H1 (cell line): Measurements from ENCODE around the gene GEMIN2. TPM values are rescaled to one million over a fixed set of nuclear protein-coding genes. Genes with fewer than 3 reads are reported as not detected.
"Not testable (repeated sequence)": the region's sequence is repeated elsewhere in the genome, so short reads cannot be mapped to it uniquely, and the experiment has no call there.

Experiments
- CTCF ChIA-PET: fragments of 300-600 bp; sonication (Branson Sonifier 250); formaldehyde crosslinking; loops from one replicate; lab custom pipeline; 2021; ENCODE audit not compliant: partially characterized antibody; lab: Charles Lee
- POLR2A ChIA-PET: fragments of 300-600 bp; sonication (Branson Sonifier 250); formaldehyde crosslinking; loops from one replicate; lab custom pipeline; 2021; ENCODE audit warnings: inconsistent platforms; ENCODE audit not compliant: partially characterized antibody; lab: Charles Lee
- DNase-seq, 2 experiments: peaks; one replicate each; pipeline versions ENCODE4 v3.0.0 to v3.0.0-alpha.2; 2010 to 2022; ENCODE audit warnings: low spot score in 2 of 2, low read depth in 1 of 2, mixed read lengths in 1 of 2
- FAIRE-seq: peaks from 2 replicates; lab custom pipeline; 2011; peaks lifted over from hg19 to GRCh38; lab: Jason Lieb, UNC
- H2AFZ ChIP-seq: 2 replicates; pipeline ENCODE4 v1.8.1; 2012; ENCODE audit warnings: low read length, inconsistent platforms
- H2AK5ac ChIP-seq: 2 replicates; pipeline ENCODE4 v1.6.1; 2013; ENCODE audit warnings: low read depth, low read length
- H2BK120ac ChIP-seq: replicated peaks from 2 replicates; pipeline ENCODE3; 2013; ENCODE audit warnings: low read depth, low read length, inconsistent platforms
- H2BK12ac ChIP-seq: 2 replicates; pipeline ENCODE4 v1.6.1; 2013; ENCODE audit warnings: low read depth, low read length
- H2BK15ac ChIP-seq: 2 replicates; pipeline ENCODE4 v1.6.1; 2013; ENCODE audit warnings: low read length
- H2BK20ac ChIP-seq: 2 replicates; pipeline ENCODE4 v1.6.1; 2013; ENCODE audit warnings: low read length
- H2BK5ac ChIP-seq: 2 replicates; pipeline ENCODE4 v1.6.1; 2013; ENCODE audit warnings: low read depth, low read length
- H3K14ac ChIP-seq: 2 replicates; pipeline ENCODE4 v1.6.1; 2013; ENCODE audit warnings: inconsistent platforms; ENCODE audit not compliant: insufficient read length
- H3K18ac ChIP-seq: 2 replicates; pipeline ENCODE4 v1.6.1; 2013; ENCODE audit warnings: low read length; ENCODE audit errors: extremely low read depth
- H3K23ac ChIP-seq: 2 replicates; pipeline ENCODE4 v1.6.1; 2013; ENCODE audit warnings: inconsistent platforms; ENCODE audit not compliant: insufficient read length
- H3K23me2 ChIP-seq: 2 replicates; pipeline ENCODE4 v1.6.1; 2013; ENCODE audit warnings: low read depth, low read length
- H3K27ac ChIP-seq: 2 replicates; pipeline ENCODE4 v1.6.1; 2011; ENCODE audit warnings: low read depth, low read length, inconsistent platforms
- H3K27me3 ChIP-seq, 4 experiments: replicated peaks in 1 of 4; 1 replicate in 1 of 4; 2 replicates in 3 of 4; pipeline versions ENCODE4 v1.6.1 to v1.8.1; 2011 to 2013; ENCODE audit warnings: low read length in 3 of 4, mild to moderate bottlenecking in 3 of 4, inconsistent platforms in 2 of 4, mixed read lengths in 2 of 4, moderate library complexity in 1 of 4; ENCODE audit not compliant: control insufficient read depth in 3 of 4, insufficient read depth in 3 of 4; ENCODE audit errors: extremely low read depth in 1 of 4
- H3K36me3 ChIP-seq, 4 experiments: 2 replicates each; pipeline versions ENCODE4 v1.6.1 to v1.8.1; 2011 to 2013; ENCODE audit warnings: mild to moderate bottlenecking in 4 of 4, low read length in 3 of 4, moderate library complexity in 2 of 4, control low read depth in 1 of 4, inconsistent platforms in 1 of 4; ENCODE audit not compliant: insufficient read depth in 4 of 4, control insufficient read depth in 2 of 4
- H3K4ac ChIP-seq: replicated peaks from 2 replicates; pipeline ENCODE3; 2013; ENCODE audit warnings: low read length, low read depth, mixed read lengths, inconsistent platforms; ENCODE audit not compliant: insufficient read length
- H3K4me1 ChIP-seq, 4 experiments: replicated peaks in 1 of 4; 1 replicate in 1 of 4; 2 replicates in 3 of 4; pipeline versions ENCODE4 v1.6.1 to v1.8.1; 2011 to 2013; ENCODE audit warnings: low read length in 3 of 4, inconsistent platforms in 2 of 4, mixed read lengths in 1 of 4; ENCODE audit not compliant: insufficient read depth in 4 of 4, control insufficient read depth in 3 of 4
- H3K4me2 ChIP-seq, 2 experiments: 2 replicates each; pipeline versions ENCODE4 v1.6.1 to v1.8.1; 2011 to 2013; ENCODE audit warnings: low read depth in 2 of 2, low read length in 2 of 2, control low read depth in 1 of 2, inconsistent platforms in 1 of 2, mild to moderate bottlenecking in 1 of 2; ENCODE audit not compliant: insufficient read depth in 1 of 2
- H3K4me3 ChIP-seq, 4 experiments: fragments of 200-600, 300-600 bp in 1 of 4; sonication (generic), shearing (Covaris generic), sonication (Bioruptor Twin) in 1 of 4; 2 replicates each; pipeline versions ENCODE4 v1.5.1 to v1.8.1; 2011 to 2016; ENCODE audit warnings: low read length in 4 of 4, low read depth in 3 of 4, control low read depth in 2 of 4, inconsistent platforms in 2 of 4, mild to moderate bottlenecking in 2 of 4, mixed read lengths in 1 of 4, moderate library complexity in 1 of 4; ENCODE audit not compliant: insufficient read depth in 2 of 4; ENCODE audit errors: extremely low read depth in 1 of 4
- H3K56ac ChIP-seq: replicated peaks from 2 replicates; pipeline ENCODE3; 2013; ENCODE audit warnings: low read depth, mild to moderate bottlenecking, mixed read lengths, low read length, inconsistent platforms; ENCODE audit not compliant: insufficient read length
- H3K79me1 ChIP-seq: 2 replicates; pipeline ENCODE4 v1.6.1; 2013; ENCODE audit warnings: low read depth, low read length, control low read depth
- H3K79me2 ChIP-seq, 2 experiments: 2 replicates each; pipeline versions ENCODE4 v1.6.1 to v1.8.1; 2012 to 2013; ENCODE audit warnings: low read length in 2 of 2, mild to moderate bottlenecking in 2 of 2, inconsistent platforms in 1 of 2; ENCODE audit not compliant: insufficient read depth in 2 of 2, control insufficient read depth in 1 of 2
- H3K9ac ChIP-seq, 4 experiments: replicated peaks in 1 of 4; 1 replicate in 1 of 4; 2 replicates in 3 of 4; pipeline versions ENCODE4 v1.6.1 to v1.8.1; 2011 to 2013; ENCODE audit warnings: low read depth in 3 of 4, low read length in 3 of 4, control low read depth in 2 of 4, mild to moderate bottlenecking in 2 of 4, moderate library complexity in 2 of 4, inconsistent platforms in 1 of 4; ENCODE audit errors: extremely low read depth in 1 of 4
- H3K9me3 ChIP-seq, 2 experiments: 2 replicates each; pipeline versions ENCODE4 v1.6.1 to v1.8.1; 2012 to 2013; ENCODE audit warnings: mild to moderate bottlenecking in 2 of 2, moderate library complexity in 2 of 2, control low read depth in 1 of 2, inconsistent platforms in 1 of 2, low read depth in 1 of 2, low read length in 1 of 2, mixed read lengths in 1 of 2; ENCODE audit not compliant: insufficient read depth in 2 of 2
- H4K20me1 ChIP-seq, 2 experiments: replicated peaks in 1 of 2; 2 replicates each; pipeline versions ENCODE3 to v1.8.1; 2011 to 2013; ENCODE audit warnings: inconsistent platforms in 2 of 2, low read length in 2 of 2, mild to moderate bottlenecking in 1 of 2; ENCODE audit not compliant: insufficient read depth in 2 of 2, control insufficient read depth in 1 of 2
- H4K5ac ChIP-seq: 2 replicates; pipeline ENCODE4 v1.6.1; 2013; ENCODE audit warnings: low read length, low read depth, mixed read lengths, inconsistent platforms; ENCODE audit not compliant: insufficient read length
- H4K8ac ChIP-seq: 2 replicates; pipeline ENCODE4 v1.8.0; 2013; ENCODE audit warnings: mild to moderate bottlenecking, moderate library complexity, low read length, inconsistent platforms; ENCODE audit not compliant: insufficient read depth; ENCODE audit errors: extremely low read depth
- H4K91ac ChIP-seq: replicated peaks from 2 replicates; pipeline ENCODE3; 2013; ENCODE audit warnings: low read length, mixed read lengths, inconsistent platforms; ENCODE audit not compliant: insufficient read length
- WGBS, 2 experiments: shearing (Covaris generic) in 1 of 2; methylation state at CpG; one replicate each; pipeline versions ENCODE4 v1.1.6 to v1.1.7; 2013 to 2015; ENCODE audit warnings: low lambda C conversion rate in 2 of 2, mixed read lengths in 2 of 2, inconsistent platforms in 1 of 2, low coverage in 1 of 2, missing lambda C conversion rate in 1 of 2; ENCODE audit not compliant: insufficient replicate concordance in 2 of 2, insufficient coverage in 1 of 2, insufficient read length in 1 of 2; ENCODE audit errors: extremely low coverage in 1 of 2, missing lambda C conversion rate in 1 of 2; 5-methylcytosine and 5-hydroxymethylcytosine counted together
- polyA plus RNA-seq, 7 experiments: library from polyadenylated mRNA; depleted of rRNA in 3 of 7; stranded (reverse) in 5 of 7; unstranded in 2 of 7; fragments of >200 nt in 5 of 7; fragments of 200-250 nt in 2 of 7; gene quantifications; 1 replicate in 5 of 7; 2 replicates in 1 of 7; 4 replicates in 1 of 7; pipeline versions ENCODE4 v1.2.1 to v1.2.3, GENCODE V29; 2011 to 2013; ENCODE audit warnings: missing spikeins in 2 of 7, mixed read lengths in 2 of 7
- total RNA-seq: library from RNA; stranded (reverse); fragmentation: NEBNext Ultra II Directional; extraction: Animal tissue kit (Norgen Biotek cat#: 25700); gene quantifications from 2 replicates; pipeline ENCODE4 v1.2.1, GENCODE V29; 2021

Gene GEMIN2
- total and polyA plus RNA-seq, 2 of the 8 experiments (the other 6 are each of a cell fraction or from before 2014, with no cell fraction given) = 29.1 to 30.8 TPM

- H3K23ac ChIP-seq, H4K91ac ChIP-seq, H2BK12ac ChIP-seq, H3K56ac ChIP-seq, H3K18ac ChIP-seq, CTCF ChIA-PET, H3K4me3 ChIP-seq, H2BK120ac ChIP-seq, H3K4me2 ChIP-seq, H3K23me2 ChIP-seq, H3K4ac ChIP-seq, H2BK20ac ChIP-seq, H4K8ac ChIP-seq, H2BK15ac ChIP-seq, FAIRE-seq, H2AK5ac ChIP-seq, DNase-seq, H3K9ac ChIP-seq, H3K14ac ChIP-seq, H3K36me3 ChIP-seq, H3K9me3 ChIP-seq, H3K27me3 ChIP-seq, H4K20me1 ChIP-seq, H2BK5ac ChIP-seq, H3K4me1 ChIP-seq, H3K27ac ChIP-seq, H4K5ac ChIP-seq, H3K79me1 ChIP-seq, H2AFZ ChIP-seq: not testable (repeated sequence)
- peaks cover 0 to 28% of the 10 kb centered on the region in 2 experiments; a peak in 2 of 4 replicates for H3K79me2 ChIP-seq
- WGBS, 2 experiments = 95% methylated on average over 10 of the region's 10 CpGs; no CpG with 5 or more reads in 1 of the 2 experiments
- POLR2A ChIA-PET = interaction anchor here (0.9 to 1.6 kb wide), 5 partner anchors 10 to 57 kb away, joined by 3 to 5 read pairs (median 3); no protein-coding TSS in a partner anchor
Observed at GRCh38 chr14:39167797-39168320, 53.7 kb downstream of the GEMIN2 start.
